ENCODE measurements around the gene TRAPPC5. TPM values are rescaled to one million over a fixed set of nuclear protein-coding genes. Genes with fewer than 3 reads are reported as not detected.

The TRAPPC5 gene
- total RNA-seq, 1 experiment from 2014 or later = 64.7 TPM

GRCh38 chr19:7731615-7732014, 51.0 kb downstream of the TRAPPC5 start:
- DNase-seq (ENCODE audit: low read depth) = no peak

GRCh38 chr19:7732045-7732444, 51.4 kb downstream of the TRAPPC5 start, which contains the start of gene CLEC4G:
Gene CLEC4G (minus strand): TSS chr19:7732110. CDS start chr19:7732102, 8 bp downstream.
- DNase-seq (ENCODE audit: low read depth) = no peak

GRCh38 chr19:7733376-7733775, 52.7 kb downstream of the TRAPPC5 start:
- DNase-seq (ENCODE audit: low read depth) = no peak

GRCh38 chr19:7734220-7735203, 53.9 kb downstream of the TRAPPC5 start:
- no peak for DNase-seq (ENCODE audit: low read depth)

GRCh38 chr19:7736148-7736547, 55.5 kb downstream of the TRAPPC5 start:
- no peak for DNase-seq (ENCODE audit: low read depth)

GRCh38 chr19:7737215-7737614, 56.6 kb downstream of the TRAPPC5 start:
- no peak for DNase-seq (ENCODE audit: low read depth)

Other genes with a start within 250 kb of the TRAPPC5 start
- 0.60 and 1.0 TPM in 2 replicates for gene PEX11G, start 191.8 kb upstream of the TRAPPC5 start, total RNA-seq (2014; rRNA removed; shearing (Covaris generic))
- gene ZNF358, start 164.7 kb upstream of the TRAPPC5 start, total RNA-seq (2014; rRNA removed; shearing (Covaris generic)) = 16.9 and 37.6 TPM in 2 replicates
- gene MCOLN1, start 158.2 kb upstream of the TRAPPC5 start, total RNA-seq (2014; rRNA removed; shearing (Covaris generic)) = 1.6 and 3.6 TPM in 2 replicates
- gene PNPLA6, start 145.1 kb upstream of the TRAPPC5 start, total RNA-seq (2014; rRNA removed; shearing (Covaris generic)) = 40.5 and 51.0 TPM in 2 replicates
- 1.4 and 1.5 TPM in 2 replicates for gene CAMSAP3, start 85.0 kb upstream of the TRAPPC5 start, total RNA-seq (2014; rRNA removed; shearing (Covaris generic))
- gene XAB2, start 51.3 kb upstream of the TRAPPC5 start, total RNA-seq (2014; rRNA removed; shearing (Covaris generic)) = 47.3 and 48.9 TPM in 2 replicates
- 31.9 and 135 TPM in 2 replicates for gene PET100, start 51.0 kb upstream of the TRAPPC5 start, total RNA-seq (2014; rRNA removed; shearing (Covaris generic))
- not detected in 2 replicates for gene PCP2, start 47.1 kb upstream of the TRAPPC5 start, total RNA-seq (2014; rRNA removed; shearing (Covaris generic))
- gene STXBP2, start 43.7 kb upstream of the TRAPPC5 start, total RNA-seq (2014; rRNA removed; shearing (Covaris generic)) = 11.7 and 15.8 TPM in 2 replicates
- not detected in 2 replicates for gene RETN, start 11.8 kb upstream of the TRAPPC5 start, total RNA-seq (2014; rRNA removed; shearing (Covaris generic))
- gene MCEMP1, start 3.7 kb upstream of the TRAPPC5 start, total RNA-seq (2014; rRNA removed; shearing (Covaris generic)) = not detected in 2 replicates
- not detected in 2 replicates for gene FCER2, start 21.3 kb downstream of the TRAPPC5 start, total RNA-seq (2014; rRNA removed; shearing (Covaris generic))
- gene CLEC4G, start 51.3 kb downstream of the TRAPPC5 start, total RNA-seq (2014; rRNA removed; shearing (Covaris generic)) = not detected in 2 replicates
- gene CD209, start 66.7 kb downstream of the TRAPPC5 start, total RNA-seq (2014; rRNA removed; shearing (Covaris generic)) = not detected in 2 replicates
- not detected in 2 replicates for gene CLEC4M, start 82.4 kb downstream of the TRAPPC5 start, total RNA-seq (2014; rRNA removed; shearing (Covaris generic))
- 9.3 and 11.7 TPM in 2 replicates for gene EVI5L, start 149.4 kb downstream of the TRAPPC5 start, total RNA-seq (2014; rRNA removed; shearing (Covaris generic))
- gene PRR36, start 193.6 kb downstream of the TRAPPC5 start, total RNA-seq (2014; rRNA removed; shearing (Covaris generic)) = not detected in 2 replicates
- 8.5 and 11.8 TPM in 2 replicates for gene LRRC8E, start 207.7 kb downstream of the TRAPPC5 start, total RNA-seq (2014; rRNA removed; shearing (Covaris generic))
- gene MAP2K7, start 223.0 kb downstream of the TRAPPC5 start, total RNA-seq (2014; rRNA removed; shearing (Covaris generic)) = 8.4 and 8.8 TPM in 2 replicates
- gene TGFBR3L, start 234.0 kb downstream of the TRAPPC5 start, total RNA-seq (2014; rRNA removed; shearing (Covaris generic)) = 7.1 TPM in 1 of 2 replicates, not detected in the other
- 33.4 and 33.7 TPM in 2 replicates for gene SNAPC2, start 239.5 kb downstream of the TRAPPC5 start, total RNA-seq (2014; rRNA removed; shearing (Covaris generic))
- 1.2 and 3.8 TPM in 2 replicates for gene CTXN1, start 245.3 kb downstream of the TRAPPC5 start, total RNA-seq (2014; rRNA removed; shearing (Covaris generic))